HG02642 (cell line): ENCODE results near the gene CERKL.

Experiments
- ATAC-seq: cut with Tn5 transposase; IDR thresholded peaks from one replicate; pipeline ENCODE4 v1.9.1; 2021; ENCODE audit warnings: mild to moderate bottlenecking; ENCODE audit not compliant: unreplicated experiment, poor library complexity

The CERKL gene

GRCh38 chr2:181585732-181586131, 71.2 kb downstream of the CERKL start:
- no peak for ATAC-seq

GRCh38 chr2:181581534-181581933, 75.4 kb downstream of the CERKL start:
- no peak for ATAC-seq

GRCh38 chr2:181578829-181579228, 78.1 kb downstream of the CERKL start:
- ATAC-seq = no peak

GRCh38 chr2:181576431-181576830, 80.5 kb downstream of the CERKL start:
- no peak for ATAC-seq

- ATAC-seq = no peak
Measured at GRCh38 chr2:181575650-181576025, 81.3 kb downstream of the CERKL start.

GRCh38 chr2:181575024-181575649, 81.8 kb downstream of the CERKL start:
- ATAC-seq = no peak

- no peak for ATAC-seq
Measured at GRCh38 chr2:181574321-181574720, 82.6 kb downstream of the CERKL start.

- no peak for ATAC-seq
Measured at GRCh38 chr2:181573140-181573736, 83.7 kb downstream of the CERKL start.

- ATAC-seq = no peak
Measured at GRCh38 chr2:181570833-181571661, 85.9 kb downstream of the CERKL start.

GRCh38 chr2:181570059-181570458, 86.8 kb downstream of the CERKL start:
- no peak for ATAC-seq

- no peak for ATAC-seq
Measured at GRCh38 chr2:181566334-181567032, 90.4 kb downstream of the CERKL start.

GRCh38 chr2:181563101-181563692, 93.7 kb downstream of the CERKL start:
- ATAC-seq = no peak

GRCh38 chr2:181558371-181558770, 98.5 kb downstream of the CERKL start:
- ATAC-seq = no peak

- ATAC-seq = no peak
Measured at GRCh38 chr2:181554061-181554830, 102.7 kb downstream of the CERKL start.

GRCh38 chr2:181553244-181553643, 103.7 kb downstream of the CERKL start:
- no peak for ATAC-seq

- ATAC-seq = no peak
Measured at GRCh38 chr2:181552808-181553207, 104.1 kb downstream of the CERKL start.

- no peak for ATAC-seq
Measured at GRCh38 chr2:181546086-181546485, 110.8 kb downstream of the CERKL start.

GRCh38 chr2:181542170-181542569, 114.7 kb downstream of the CERKL start:
- ATAC-seq = no peak

GRCh38 chr2:181540421-181540820, 116.5 kb downstream of the CERKL start:
- ATAC-seq = no peak

GRCh38 chr2:181536730-181537129, 120.2 kb downstream of the CERKL start:
- ATAC-seq = no peak
